GM12865 (cell line): ENCODE data around the gene MTHFD1L.

Experiments
- DNase-seq: peaks from one replicate; pipeline ENCODE4 v3.0.0; 2010; ENCODE audit warnings: low read depth
- H3K4me3 ChIP-seq: 2 replicates; pipeline ENCODE4 v1.5.1; 2011; ENCODE audit warnings: mild to moderate bottlenecking, low read depth, low read length, control low read depth
- CTCF ChIP-seq: IDR thresholded peaks from 2 replicates; pipeline ENCODE4 v1.5.1; 2011; ENCODE audit warnings: low read length, control low read depth, low read depth, inconsistent platforms; ENCODE audit not compliant: insufficient read depth; ENCODE audit errors: missing control alignments

The MTHFD1L gene

GRCh38 chr6:150908901-150909300, 43.4 kb downstream of the MTHFD1L start:
- H3K4me3 ChIP-seq: no peak overlapping the region
- no peak for DNase-seq
- no peak for TF ChIP-seq CTCF

GRCh38 chr6:150910561-150910960, 45.1 kb downstream of the MTHFD1L start:
- no peak for DNase-seq
- H3K4me3 ChIP-seq: no peak overlapping the region
- no peak for TF ChIP-seq CTCF

GRCh38 chr6:150914372-150914771, 48.9 kb downstream of the MTHFD1L start:
- no peak for TF ChIP-seq CTCF
- no peak overlapping the region for H3K4me3 ChIP-seq
- no peak for DNase-seq

- DNase-seq: no peak
- H3K4me3 ChIP-seq: no peak overlapping the region
Measured at GRCh38 chr6:150915131-150915879, 49.8 kb downstream of the MTHFD1L start.

GRCh38 chr6:150915880-150916265, 50.4 kb downstream of the MTHFD1L start:
- no peak for DNase-seq
- no peak for TF ChIP-seq CTCF
- H3K4me3 ChIP-seq: no peak overlapping the region

More at GRCh38 chr6:150915131-150915879, 49.8 kb downstream of the MTHFD1L start:
- no peak for TF ChIP-seq CTCF

GRCh38 chr6:150919938-150920337, 54.4 kb downstream of the MTHFD1L start:
- DNase-seq: no peak
- no peak for TF ChIP-seq CTCF
- no peak overlapping the region for H3K4me3 ChIP-seq

- no peak for DNase-seq
- H3K4me3 ChIP-seq: no peak overlapping the region
- TF ChIP-seq CTCF: no peak
Measured at GRCh38 chr6:150922137-150922536, 56.6 kb downstream of the MTHFD1L start.
